ENCODE results near the gene REC114.
"Not testable (repeated sequence)": the region's sequence is repeated elsewhere in the genome, so short reads cannot be mapped to it uniquely, and the experiment has no call there.

The REC114 gene

DNA sequence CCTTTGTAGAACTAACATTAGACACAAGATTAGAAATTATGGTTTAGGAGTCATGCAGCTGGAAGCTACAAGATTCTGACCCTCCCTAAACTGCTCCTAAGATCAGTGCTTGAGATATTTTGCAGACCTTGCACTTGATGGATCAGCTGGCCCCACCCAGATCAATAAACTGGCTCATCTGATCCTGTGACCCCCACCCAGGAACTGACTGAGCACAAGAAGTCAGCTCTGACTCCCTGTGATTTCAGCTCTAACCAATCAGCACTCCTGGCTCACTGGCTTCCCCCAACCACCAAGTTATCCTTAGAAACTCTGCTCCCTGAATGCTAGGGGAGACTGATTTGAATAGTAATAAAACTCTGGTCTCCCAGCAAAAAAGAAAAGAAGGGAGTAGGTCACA is 134.6 kb downstream of the REC114 start:
- DNase-seq (ENCODE audit: low spot score) = not testable (repeated sequence)

GRCh38 chr15:73578026-73578425 is 135.1 kb downstream of the REC114 start:
- no peak for DNase-seq (ENCODE audit: low spot score)

- no peak for DNase-seq (ENCODE audit: low spot score)
Measured at GRCh38 chr15:73582851-73583379, 140.0 kb downstream of the REC114 start.

GRCh38 chr15:73583544-73583943 is 140.6 kb downstream of the REC114 start:
- no peak for DNase-seq (ENCODE audit: low spot score)

DNA sequence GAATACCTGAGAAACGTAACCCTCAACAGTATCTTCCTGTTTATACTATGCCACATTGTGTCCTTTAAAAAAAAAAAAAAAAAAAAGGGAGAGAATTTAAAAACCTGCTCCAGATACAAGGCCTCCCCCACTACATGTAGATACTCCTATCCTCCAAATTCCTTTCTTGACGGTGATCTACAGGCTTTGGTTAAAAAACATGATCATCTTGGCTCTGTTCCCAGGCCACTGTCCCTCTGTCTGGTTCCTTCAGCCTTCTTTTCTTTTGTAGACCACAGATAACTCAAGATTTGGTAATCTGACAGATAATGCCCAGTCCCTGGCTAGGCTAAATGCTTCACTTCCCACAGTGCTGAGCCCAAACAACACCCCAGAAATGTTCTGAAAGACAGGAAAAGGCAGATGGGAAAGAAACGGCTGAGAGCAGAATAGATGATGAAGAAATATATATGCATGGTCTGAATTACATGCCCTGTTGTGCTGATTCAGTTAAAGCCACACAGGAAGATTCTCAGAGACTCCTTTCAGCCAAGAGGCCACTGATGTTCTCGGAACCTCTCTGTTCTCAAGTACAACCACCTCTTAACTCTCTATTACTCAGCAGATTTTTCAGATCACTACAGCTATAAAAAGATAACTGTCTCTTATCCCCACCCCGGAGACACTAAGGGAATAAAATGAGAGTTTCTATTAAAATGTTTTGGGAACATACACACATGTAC is 141.9 kb downstream of the REC114 start:
- DNase-seq (ENCODE audit: low spot score) = no peak

- DNase-seq (ENCODE audit: low spot score) = no peak
Measured at GRCh38 chr15:73585871-73586654, 143.1 kb downstream of the REC114 start.

DNA sequence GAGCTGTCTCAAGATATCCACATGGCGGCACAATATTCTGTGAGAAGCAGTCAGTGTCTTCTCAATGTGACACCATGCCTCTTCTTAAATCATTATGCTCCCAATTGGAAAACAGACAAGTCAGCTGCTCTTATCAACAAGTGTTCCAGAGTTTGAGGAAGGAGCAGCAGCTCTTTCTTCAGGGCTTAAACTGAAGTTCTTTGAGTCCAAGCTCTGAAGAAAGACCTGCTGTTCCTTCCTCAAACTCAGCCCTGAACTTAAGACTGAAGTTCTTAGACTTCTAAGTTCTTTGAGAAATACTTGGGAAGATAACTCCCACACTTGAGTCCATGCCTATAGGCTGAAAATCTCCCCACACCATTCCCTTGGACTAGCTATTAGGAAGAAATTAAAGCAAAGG is 146.8 kb downstream of the REC114 start:
- DNase-seq (ENCODE audit: low spot score) = no peak

DNA sequence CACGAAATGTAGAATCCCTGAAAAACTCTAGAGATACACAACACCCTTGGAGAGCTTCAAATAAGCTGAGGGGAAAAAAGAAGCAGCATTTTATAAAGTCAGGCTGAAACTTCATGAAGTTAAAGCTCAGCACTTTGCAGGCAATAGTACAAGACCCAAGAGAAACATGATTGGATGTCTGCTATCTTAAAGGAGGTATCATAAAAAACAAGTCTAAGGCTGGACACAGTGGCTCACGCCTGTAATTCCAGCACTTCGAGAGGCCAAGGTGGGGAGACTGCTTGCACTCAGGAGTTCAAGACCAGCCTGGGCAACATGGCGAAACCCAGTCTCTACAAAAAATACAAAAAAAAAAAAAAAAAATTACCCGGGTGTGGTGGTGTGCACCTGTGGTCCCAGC is 147.3 kb downstream of the REC114 start:
- DNase-seq (ENCODE audit: low spot score) = no peak

- no peak for DNase-seq (ENCODE audit: low spot score)
Measured at GRCh38 chr15:73593304-73594074, 150.5 kb downstream of the REC114 start.

- no peak for DNase-seq (ENCODE audit: low spot score)
Measured at GRCh38 chr15:73594109-73594508, 151.1 kb downstream of the REC114 start.

- no peak for DNase-seq (ENCODE audit: low spot score)
Measured at GRCh38 chr15:73596174-73596573, 153.2 kb downstream of the REC114 start.

- DNase-seq (ENCODE audit: low spot score) = no peak
Measured at GRCh38 chr15:73597036-73597638, 154.2 kb downstream of the REC114 start.

GRCh38 chr15:73598530-73599160 is 155.7 kb downstream of the REC114 start:
- no peak for DNase-seq (ENCODE audit: low spot score)

GRCh38 chr15:73599934-73600333 is 157.0 kb downstream of the REC114 start:
- DNase-seq (ENCODE audit: low spot score) = no peak

- DNase-seq (ENCODE audit: low spot score) = no peak
Measured at GRCh38 chr15:73600413-73601335, 157.7 kb downstream of the REC114 start.

- DNase-seq (ENCODE audit: low spot score) = no peak
Measured at GRCh38 chr15:73601451-73602445, 158.8 kb downstream of the REC114 start.

- DNase-seq (ENCODE audit: low spot score) = no peak
Measured at GRCh38 chr15:73602446-73602843, 159.5 kb downstream of the REC114 start.

DNA sequence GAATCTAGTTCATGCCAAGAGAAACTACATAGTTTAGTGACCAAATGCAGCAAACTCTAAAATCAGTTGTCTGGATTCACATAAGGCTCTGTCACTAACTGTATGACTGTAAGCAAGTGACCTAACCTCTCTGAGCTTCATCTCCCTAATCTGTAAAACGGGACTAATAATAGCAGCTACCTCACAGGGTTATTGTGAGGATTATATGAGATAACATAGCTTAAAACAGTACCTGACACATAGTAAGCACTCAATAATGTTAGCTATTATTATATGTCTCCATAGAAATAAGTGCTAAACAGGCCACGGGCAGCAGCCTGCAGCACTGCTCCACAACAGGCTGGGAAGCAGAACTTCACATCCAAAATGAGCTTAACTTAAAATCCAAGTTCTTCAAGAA is 160.0 kb downstream of the REC114 start:
- DNase-seq (ENCODE audit: low spot score) = no peak

- no peak for DNase-seq (ENCODE audit: low spot score)
Measured at GRCh38 chr15:73604477-73604876, 161.5 kb downstream of the REC114 start.

All from left forelimb (tissue), 1 donor.